ENCODE results near the gene CNTRL.
A peak's percentile ranks its signal among the peaks of the same experiment; 100 is the strongest.

CNTRL gene

GRCh38 chr9:121206516-121207370, 132.0 kb downstream of the CNTRL start:
- DNase-seq, result no peak

DNA sequence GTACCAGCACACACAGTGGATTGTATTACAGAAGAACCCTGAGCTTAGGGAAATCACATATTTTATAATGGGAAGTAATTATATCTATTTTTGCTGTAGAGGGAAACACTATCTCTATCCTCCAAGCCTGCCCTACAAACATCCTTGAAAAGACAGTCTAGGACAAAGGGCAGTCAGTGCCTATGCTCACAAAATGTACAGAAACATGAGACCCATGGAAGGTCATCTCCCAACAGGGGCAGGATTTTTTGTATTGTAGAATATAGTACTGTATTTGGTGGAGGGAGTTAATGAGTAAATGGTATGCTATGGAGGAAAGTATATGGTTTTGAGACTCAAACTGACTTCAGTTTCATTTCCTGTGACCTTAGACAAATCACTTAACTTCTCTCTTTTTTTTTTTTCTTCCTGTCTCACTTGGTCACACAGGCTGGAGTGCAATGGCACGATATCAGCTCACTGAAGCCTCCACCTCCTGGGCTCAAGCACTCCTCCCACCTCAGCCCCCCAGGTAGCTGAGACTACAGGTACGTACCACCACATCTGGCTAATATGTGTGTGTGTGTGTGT, 132.7 kb downstream of the CNTRL start:
- no peak for DNase-seq

DNA sequence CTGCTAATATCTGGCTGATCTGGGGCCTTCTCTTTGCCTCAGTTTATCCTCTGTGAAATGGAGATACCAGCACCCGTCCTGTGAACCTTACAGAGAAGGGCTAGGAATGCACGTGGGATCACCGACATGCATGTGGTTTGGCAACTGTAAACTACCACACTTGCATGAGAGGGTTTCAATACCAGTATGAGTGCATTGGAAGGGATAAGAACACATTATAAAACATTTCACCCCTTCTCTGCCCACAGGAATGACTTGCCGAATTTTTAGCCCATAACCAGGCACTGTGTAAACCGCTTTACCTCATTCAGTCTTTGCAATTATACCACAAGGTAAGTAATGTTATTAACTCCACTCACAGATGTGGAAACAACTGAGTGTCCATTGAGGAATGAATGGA, 135.8 kb downstream of the CNTRL start:
- DNase-seq, result no peak

DNA sequence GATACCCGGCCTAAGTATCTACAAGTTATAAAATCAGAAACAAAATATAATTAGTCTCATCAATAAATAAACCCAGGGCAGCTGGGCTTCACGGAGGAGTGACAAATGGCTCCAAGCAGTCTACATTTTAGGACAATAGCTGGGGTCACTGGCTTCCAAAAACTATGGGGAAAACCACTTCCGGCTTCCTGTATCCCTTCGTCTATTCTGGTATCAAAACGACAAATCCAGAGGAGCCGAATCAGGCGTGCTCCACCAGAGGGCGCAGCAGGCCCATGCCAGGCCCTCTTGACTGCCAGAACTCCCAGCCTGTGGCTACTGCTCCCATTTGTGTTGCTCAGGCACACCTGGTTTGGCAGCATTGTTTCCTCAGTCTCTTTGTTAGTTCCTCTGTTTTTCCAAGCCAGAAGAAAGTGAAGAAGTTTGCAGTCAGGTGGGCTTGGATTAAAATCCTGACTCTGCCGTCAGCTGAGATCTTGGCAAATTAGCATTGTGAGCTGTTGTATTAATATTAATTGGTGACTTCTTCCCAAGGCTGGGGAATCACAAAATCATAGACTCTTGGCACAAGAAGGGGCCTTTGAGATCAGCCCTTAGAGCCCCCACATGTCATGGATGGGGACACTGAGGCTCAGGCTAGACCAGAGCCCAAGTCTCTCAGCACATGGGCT, 138.5 kb downstream of the CNTRL start:
- peak; percentile 83 to 85 for DNase-seq

GRCh38 chr9:121214005-121214404, 139.2 kb downstream of the CNTRL start:
- no peak for DNase-seq

DNA sequence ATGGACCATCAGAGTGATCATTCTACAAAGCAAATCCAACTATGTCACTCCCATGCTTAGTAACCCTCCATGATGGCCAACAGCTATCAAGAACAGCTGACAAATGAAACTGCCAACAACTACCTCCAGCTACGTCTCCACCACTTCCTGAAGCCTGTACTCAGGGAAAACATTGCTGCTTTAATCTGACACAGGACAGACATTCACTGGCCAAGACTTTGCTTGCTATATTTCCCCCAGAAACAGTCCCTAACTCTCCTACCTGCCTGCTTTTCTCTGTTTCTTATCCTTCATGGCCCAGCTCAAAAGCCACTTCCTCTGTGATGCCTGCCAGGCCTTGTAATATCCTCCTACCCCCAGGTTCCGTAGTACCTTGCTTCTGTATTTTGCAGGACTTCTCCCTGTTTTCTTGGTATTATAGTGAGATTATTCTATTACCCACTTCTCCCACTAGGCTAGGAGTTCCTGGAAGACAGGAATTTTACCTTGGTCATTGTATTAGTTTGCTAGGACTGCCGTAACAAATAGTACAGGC, 141.6 kb downstream of the CNTRL start:
- no peak for DNase-seq

- no peak for DNase-seq
Measured at GRCh38 chr9:121217609-121218292, 143.0 kb downstream of the CNTRL start.

DNA sequence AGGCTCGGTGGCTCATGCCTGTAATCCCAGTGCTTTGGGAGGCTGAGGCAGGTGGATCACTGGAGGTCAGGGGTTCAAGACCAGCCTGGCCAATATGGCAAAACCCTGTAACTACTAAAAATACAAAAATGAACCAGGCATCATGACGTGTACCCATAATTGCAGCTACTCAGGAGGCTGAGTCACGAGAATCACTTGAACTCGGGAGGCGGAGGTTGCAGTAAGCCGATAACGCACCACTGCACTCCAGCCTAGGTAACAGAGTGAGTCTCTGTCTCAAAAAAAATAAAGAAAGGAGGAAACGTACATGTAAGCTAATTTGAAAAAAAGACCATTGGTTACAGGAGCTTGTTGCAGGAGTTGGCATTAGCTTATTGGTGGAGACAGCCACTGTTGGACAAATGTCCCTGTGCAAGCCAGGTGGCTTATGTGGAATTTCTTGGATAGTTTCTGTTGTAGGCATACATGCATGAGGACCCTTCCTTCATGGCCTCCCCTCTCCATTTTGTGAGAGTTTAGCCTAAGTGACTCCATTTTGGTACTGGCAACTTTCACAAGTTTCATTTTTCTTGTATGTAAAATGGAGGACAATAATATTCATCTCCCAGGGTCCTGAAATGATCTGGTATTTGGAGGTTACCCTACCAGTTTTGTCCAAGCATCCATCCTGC, 143.7 kb downstream of the CNTRL start:
- DNase-seq, result no peak

GRCh38 chr9:121219530-121219929, 144.8 kb downstream of the CNTRL start:
- DNase-seq, result no peak

DNA sequence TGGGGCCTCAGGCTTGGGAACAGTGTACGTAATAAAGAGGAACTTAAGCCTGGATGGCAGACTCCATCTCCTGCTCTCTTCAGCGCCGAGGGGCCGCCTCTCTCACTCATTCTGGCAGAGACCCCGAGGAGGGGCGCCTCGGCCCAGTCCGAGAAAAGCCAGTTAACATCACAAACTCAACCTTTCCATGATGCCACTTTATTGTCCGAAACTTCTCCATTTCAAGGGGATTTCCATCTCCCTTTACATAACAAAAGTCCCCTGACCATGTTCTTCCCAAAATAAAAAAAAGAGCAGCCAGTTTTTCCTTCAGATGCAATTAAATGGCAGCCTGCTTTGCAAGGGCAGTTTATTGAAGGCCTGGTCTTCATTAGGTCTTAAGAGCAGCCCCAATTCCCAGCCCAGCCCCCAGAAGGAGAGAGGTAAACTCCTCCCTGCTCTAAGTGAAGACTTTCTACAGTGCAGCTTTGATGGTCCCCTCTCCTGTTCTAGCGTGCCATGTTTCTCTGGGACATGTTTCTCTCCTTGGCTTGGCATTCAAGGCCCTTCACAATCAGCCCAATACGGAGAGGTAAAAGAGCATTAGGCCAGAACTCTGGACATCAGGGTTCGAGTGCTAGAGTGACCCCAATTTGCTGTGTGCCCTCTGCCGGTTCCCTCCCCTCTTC, 146.4 kb downstream of the CNTRL start:
- no peak for DNase-seq

DNA sequence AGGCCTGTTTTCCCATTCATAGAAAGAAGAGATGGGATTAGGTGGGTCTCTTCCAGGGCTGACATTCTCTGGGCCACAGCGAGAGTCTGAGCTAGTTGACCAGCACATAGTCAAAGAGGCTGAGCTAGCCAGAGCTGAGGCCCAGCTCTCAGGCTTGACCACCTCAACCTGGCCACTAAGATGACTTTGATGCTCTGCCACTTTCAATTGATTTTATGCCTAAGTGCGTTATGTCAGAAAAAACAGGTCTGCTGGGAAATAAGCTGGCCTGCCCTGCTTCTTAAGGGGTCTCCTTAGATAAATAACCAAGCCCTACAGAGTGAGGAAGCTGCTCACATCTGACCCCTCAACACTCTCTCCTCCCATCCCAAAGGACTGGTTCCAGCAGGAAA, 146.9 kb downstream of the CNTRL start:
- DNase-seq, result no peak

DNA sequence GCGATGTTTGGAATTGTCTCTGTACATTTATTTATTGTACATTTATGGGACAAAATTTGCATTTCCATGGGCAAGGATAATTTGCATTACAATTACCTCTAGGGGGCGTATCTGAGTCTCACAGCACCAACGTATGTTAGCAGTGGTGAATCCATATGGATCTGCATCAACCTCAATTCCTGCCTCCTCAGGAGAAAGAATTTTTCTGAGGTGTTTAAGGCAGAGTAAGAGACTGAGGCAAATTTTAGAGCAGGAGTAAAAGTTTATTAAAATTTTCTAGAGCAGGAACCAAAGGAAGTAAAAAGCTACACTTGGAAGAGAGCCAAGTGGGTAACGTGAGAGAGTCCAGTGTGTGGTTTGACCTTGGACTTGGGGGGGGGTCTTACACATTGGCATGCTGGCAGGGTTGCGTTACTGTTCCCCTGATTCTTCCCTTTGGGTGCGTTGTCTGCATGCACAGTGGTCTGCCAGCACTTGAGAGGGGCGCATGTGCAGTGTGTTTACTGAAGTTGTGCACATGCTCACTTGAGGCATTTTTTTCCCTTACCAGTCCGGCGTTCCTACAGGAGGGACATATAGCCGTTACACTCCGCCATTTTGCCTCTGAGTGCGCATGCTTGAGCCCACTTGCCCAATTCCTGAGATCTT, 147.9 kb downstream of the CNTRL start:
- DNase-seq, result no peak

- no peak for DNase-seq
Measured at GRCh38 chr9:121225240-121225639, 150.5 kb downstream of the CNTRL start.

DNA sequence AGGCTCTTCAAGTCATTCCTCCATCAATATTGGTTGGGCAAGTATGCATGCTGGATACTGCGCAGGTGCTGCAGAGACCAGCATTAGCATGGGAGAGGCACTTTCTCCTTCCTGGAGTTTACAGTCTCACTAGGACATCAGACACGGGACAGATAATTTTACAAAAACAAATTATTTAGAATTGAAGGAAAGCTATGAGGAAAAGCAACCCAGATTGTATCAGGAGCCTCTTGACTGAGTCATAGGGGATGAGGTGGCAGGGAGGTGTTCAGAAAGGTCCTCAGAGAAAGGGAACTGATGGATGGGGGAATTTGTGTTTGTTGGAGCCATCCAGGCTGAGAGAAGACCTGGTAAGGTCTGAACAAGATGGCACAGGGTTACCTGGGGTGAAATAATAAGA, 151.4 kb downstream of the CNTRL start:
- DNase-seq, result no peak
